Esophagus squamous epithelium (tissue), 4 donors: ENCODE results near the gene PCBP4.

Experiments
- CTCF ChIP-seq, 6 experiments: fragments of 450-650 bp in 4 of 6; fragments of 200-600 bp in 2 of 6; sonication (generic) in 2 of 6; IDR thresholded peaks; one replicate each; pipeline ENCODE4 v1.5.1; 2016 to 2019; ENCODE audit warnings: antibody characterized with exemption in 6 of 6, mild to moderate bottlenecking in 4 of 6, moderate library complexity in 4 of 6
- POLR2A ChIP-seq, 4 donors: fragments of 450-650 bp; IDR thresholded peaks; one replicate each; pipeline ENCODE4 v1.6.1; 2017; ENCODE audit warnings: antibody characterized with exemption in 4 of 4, mild to moderate bottlenecking in 4 of 4, moderate library complexity in 3 of 4

- TF ChIP-seq CTCF (IDR thresholded peaks at IDR 0.05), result no peak
- no peak for TF ChIP-seq POLR2A (IDR thresholded peaks at IDR 0.05)
Observed at GRCh38 chr3:51957520-51958205, 9.6 kb downstream of the PCBP4 start.
